ENCODE results near the gene MGLL. TPM values are rescaled to one million over a fixed set of nuclear protein-coding genes. Genes with fewer than 3 reads are reported as not detected.

The MGLL gene
- total and polyA plus RNA-seq, 2 experiments from 2014 or later = 58.7 to 184 TPM

DNA sequence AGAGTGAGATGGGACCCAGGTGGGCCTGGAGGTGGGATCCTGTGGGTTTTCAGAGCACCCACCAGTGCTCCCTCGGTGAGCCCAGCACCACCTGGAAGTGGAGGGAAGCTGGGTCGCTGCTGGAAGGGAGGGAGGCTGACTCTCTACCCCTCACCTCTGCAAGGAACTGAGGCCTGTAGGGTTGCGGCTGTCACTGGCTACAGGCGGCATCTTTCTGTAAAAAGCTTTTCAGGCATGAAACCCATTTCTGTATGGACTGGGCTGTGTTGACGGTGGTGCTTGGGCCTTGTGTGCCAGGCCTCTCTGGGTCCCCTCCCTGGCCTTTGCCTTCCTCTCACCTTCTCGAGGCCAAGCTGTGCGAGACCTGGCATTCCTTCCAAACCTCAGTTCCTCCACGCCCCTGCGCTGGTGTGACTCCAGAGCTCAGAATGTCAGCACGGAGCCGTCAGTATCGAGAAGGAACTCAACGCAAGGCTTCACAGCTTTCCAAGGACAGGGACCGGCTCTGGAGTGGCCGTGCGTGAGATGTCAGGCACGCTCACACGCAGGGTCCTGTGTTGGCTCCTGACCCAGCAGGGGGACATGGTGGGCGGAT is 133.0 kb downstream of the MGLL start:
- WGBS, 2 experiments (ENCODE audit: low coverage in 1 of 2, low lambda C conversion rate in 2 of 2, missing lambda C conversion rate in 2 of 2) = 91 to 93% methylated on average over 19 of the region's 19 CpGs
- no peak for DNase-seq
- Histone ChIP-seq H3F3A (ENCODE audit: insufficient read depth) (peaks cover 45% of the 10 kb centered on the region), H3K27ac (peak overlapping the region; percentile 87), H3K4me1 (ENCODE audit: insufficient read depth) (peaks cover 32% of the 10 kb centered on the region), H3K9me3 (ENCODE audit: low read depth) (no peaks in the 10 kb centered on the region), H3K9me2 (ENCODE audit: insufficient read depth) (peaks cover 8% of the 10 kb centered on the region; the same call in 1 of the 2 replicates), H4K20me1 (ENCODE audit: insufficient read depth) (no peaks in the 10 kb centered on the region), H3K79me2 (ENCODE audit: insufficient read depth) (no peaks in the 10 kb centered on the region), H3K36me3 (ENCODE audit: low read depth) (no peaks in the 10 kb centered on the region), H3K4me2 (ENCODE audit: unreplicated experiment) (peak overlapping the region; percentile 53), H3K27me3 (replicated peaks; ENCODE audit: insufficient read depth) (no peaks in the 10 kb centered on the region), H3K4me3 (no peak overlapping the region), H2AFZ (no peak overlapping the region), H3K9ac (peak overlapping the region; percentile 73)
- in situ Hi-C loops (cut with MboI) = no loop called here
- TF ChIP-seq EZH2 (IDR thresholded peaks at IDR 0.05; ENCODE audit: insufficient read depth, poor library complexity, severe bottlenecking) (no peak), EZH2phosphoT487 (IDR thresholded peaks at IDR 0.05; ENCODE audit: insufficient read depth, low read depth) (no peak)

DNA sequence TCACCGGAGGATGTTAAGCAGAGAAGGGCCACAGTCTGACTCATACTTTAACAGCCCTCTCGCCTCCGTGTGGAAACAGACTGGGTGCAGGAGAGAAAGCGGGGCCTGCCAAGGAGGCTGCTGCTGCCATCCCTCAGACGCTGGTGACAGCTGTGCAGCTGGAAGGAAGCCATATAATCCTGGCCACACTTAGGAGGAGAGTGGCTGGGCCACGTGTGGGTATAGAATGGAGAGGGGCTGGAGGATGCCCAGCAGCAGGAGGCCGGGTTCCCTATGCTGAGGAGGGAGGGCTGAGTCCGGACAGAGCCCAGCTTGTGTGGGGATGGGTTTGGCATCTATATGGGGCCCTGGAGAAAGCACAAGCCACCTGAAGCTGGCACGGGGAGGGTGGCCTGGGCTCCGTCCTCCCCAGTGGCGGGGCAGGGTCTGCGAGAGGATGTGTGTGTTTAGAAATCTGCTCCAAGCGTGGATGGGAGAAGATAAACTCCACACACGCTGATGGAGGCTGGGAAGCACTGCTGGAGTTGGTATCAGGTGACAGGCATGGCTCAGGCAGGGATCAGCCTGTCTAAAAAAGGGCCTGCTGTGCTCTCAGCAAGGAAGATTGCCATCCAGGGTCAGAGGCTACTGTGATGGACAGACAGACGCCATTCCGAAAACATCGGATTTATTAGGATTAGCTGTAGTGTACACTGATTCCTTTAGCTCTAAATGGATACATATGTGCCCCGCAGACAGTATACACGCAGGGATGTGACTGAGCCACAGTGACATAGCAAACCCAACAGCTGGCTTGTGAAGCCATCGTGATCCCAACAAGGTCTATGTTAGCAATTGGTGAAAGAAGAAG is 133.7 kb downstream of the MGLL start:
- Histone ChIP-seq H3K27me3 (replicated peaks; ENCODE audit: insufficient read depth) (no peaks in the 10 kb centered on the region), H3K9ac (0 out of 2 replicates have a peak overlapping the region, but pooled peaks have one; percentile 73), H4K20me1 (ENCODE audit: insufficient read depth) (no peaks in the 10 kb centered on the region), H3K4me1 (ENCODE audit: insufficient read depth) (peaks cover 36% of the 10 kb centered on the region), H3F3A (ENCODE audit: insufficient read depth) (peaks cover 52% of the 10 kb centered on the region), H3K79me2 (ENCODE audit: insufficient read depth) (no peaks in the 10 kb centered on the region), H3K9me2 (ENCODE audit: insufficient read depth) (peaks cover 8% of the 10 kb centered on the region; the same call in 1 of the 2 replicates), H3K4me2 (ENCODE audit: unreplicated experiment) (no peak overlapping the region), H3K4me3 (no peak overlapping the region), H3K36me3 (ENCODE audit: low read depth) (no peaks in the 10 kb centered on the region), H2AFZ (no peak overlapping the region), H3K9me3 (ENCODE audit: low read depth) (no peaks in the 10 kb centered on the region), H3K27ac (peak overlapping the region; percentile 87; the same call in 1 of the 2 replicates)
- DNase-seq = peak; percentile 73
- TF ChIP-seq EZH2phosphoT487 (IDR thresholded peaks at IDR 0.05; ENCODE audit: insufficient read depth, low read depth) (no peak), EZH2 (IDR thresholded peaks at IDR 0.05; ENCODE audit: insufficient read depth, poor library complexity, severe bottlenecking) (no peak)
- in situ Hi-C loops (cut with MboI) = no loop called here
- 62 to 74% methylated on average over 20 of the region's 20 CpGs for WGBS, 2 experiments (ENCODE audit: low coverage in 1 of 2, low lambda C conversion rate in 2 of 2, missing lambda C conversion rate in 2 of 2)

- Histone ChIP-seq H4K20me1 (ENCODE audit: insufficient read depth) (no peaks in the 10 kb centered on the region), H3K36me3 (ENCODE audit: low read depth) (no peaks in the 10 kb centered on the region), H3K4me2 (ENCODE audit: unreplicated experiment) (no peak overlapping the region), H3K9ac (no peak overlapping the region), H3K9me3 (ENCODE audit: low read depth) (no peaks in the 10 kb centered on the region), H3K27me3 (replicated peaks; ENCODE audit: insufficient read depth) (no peaks in the 10 kb centered on the region), H3K4me1 (ENCODE audit: insufficient read depth) (peaks cover 36% of the 10 kb centered on the region), H3K79me2 (ENCODE audit: insufficient read depth) (no peaks in the 10 kb centered on the region), H3K4me3 (no peak overlapping the region), H3K9me2 (ENCODE audit: insufficient read depth) (peaks cover 8% of the 10 kb centered on the region; the same call in 1 of the 2 replicates), H3F3A (ENCODE audit: insufficient read depth) (peaks cover 52% of the 10 kb centered on the region), H3K27ac (no peak overlapping the region), H2AFZ (no peak overlapping the region)
- in situ Hi-C loops (cut with MboI) = no loop called here
- WGBS, 2 experiments (ENCODE audit: low coverage in 1 of 2, low lambda C conversion rate in 2 of 2, missing lambda C conversion rate in 2 of 2) = 56 to 86% methylated on average over 2 of the region's 2 CpGs
- DNase-seq = no peak
- TF ChIP-seq EZH2phosphoT487 (IDR thresholded peaks at IDR 0.05; ENCODE audit: insufficient read depth, low read depth) (no peak), EZH2 (IDR thresholded peaks at IDR 0.05; ENCODE audit: insufficient read depth, poor library complexity, severe bottlenecking) (no peak)
Measured at GRCh38 chr3:127688022-127688415, 134.3 kb downstream of the MGLL start.

- TF ChIP-seq EZH2 (IDR thresholded peaks at IDR 0.05; ENCODE audit: insufficient read depth, poor library complexity, severe bottlenecking) (no peak), EZH2phosphoT487 (IDR thresholded peaks at IDR 0.05; ENCODE audit: insufficient read depth, low read depth) (no peak)
- peaks cover 8% of the 10 kb centered on the region; the same call in 1 of the 2 replicates for H3K9me2 ChIP-seq (ENCODE audit: insufficient read depth)
- H3K4me2 ChIP-seq (ENCODE audit: unreplicated experiment) = no peak overlapping the region
- H4K20me1 ChIP-seq (ENCODE audit: insufficient read depth) = no peaks in the 10 kb centered on the region
- H3K4me1 ChIP-seq (ENCODE audit: insufficient read depth) = peaks cover 36% of the 10 kb centered on the region
- in situ Hi-C loops (cut with MboI) = no loop called here
- H3K9ac ChIP-seq = no peak overlapping the region
- no peak overlapping the region for H3K27ac ChIP-seq
- 92 to 96% methylated on average over 2 of the region's 2 CpGs for WGBS, 2 experiments (ENCODE audit: low coverage in 1 of 2, low lambda C conversion rate in 2 of 2, missing lambda C conversion rate in 2 of 2)
- DNase-seq = no peak
- no peak overlapping the region for H2AFZ ChIP-seq
- H3K27me3 ChIP-seq (replicated peaks; ENCODE audit: insufficient read depth) = no peaks in the 10 kb centered on the region
- H3F3A ChIP-seq (ENCODE audit: insufficient read depth) = peaks cover 52% of the 10 kb centered on the region
- H3K79me2 ChIP-seq (ENCODE audit: insufficient read depth) = no peaks in the 10 kb centered on the region
- H3K4me3 ChIP-seq = no peak overlapping the region
- no peaks in the 10 kb centered on the region for H3K9me3 ChIP-seq (ENCODE audit: low read depth)
- H3K36me3 ChIP-seq (ENCODE audit: low read depth) = no peaks in the 10 kb centered on the region
Measured at GRCh38 chr3:127687228-127687737, 135.0 kb downstream of the MGLL start.
